AG04450 (cell line): ENCODE data around the gene RPS27L. TPM values are rescaled to one million over a fixed set of nuclear protein-coding genes. Genes with fewer than 3 reads are reported as not detected.
A peak's percentile ranks its signal among the peaks of the same experiment; 100 is the strongest.

Experiments
- CTCF ChIA-PET: fragments of 300-600, 350-600 bp; formaldehyde crosslinking; extraction: SDS; loops from one replicate; lab custom pipeline; 2022; ENCODE audit warnings: antibody characterized with exemption, inconsistent platforms; lab: Charles Lee
- POLR2A ChIA-PET: fragments of 350-600 bp; formaldehyde crosslinking; extraction: SDS; loops from one replicate; lab custom pipeline; 2021; ENCODE audit warnings: antibody characterized with exemption, inconsistent platforms; lab: Yijun Ruan, JAX
- DNase-seq: peaks from one replicate; pipeline ENCODE4 v3.0.0-alpha.2; 2011; ENCODE audit warnings: low read depth, low spot score
- H3K27ac ChIP-seq: one replicate; pipeline ENCODE4 v1.5.1; 2012; ENCODE audit warnings: low read depth, low read length, control low read depth
- H3K27me3 ChIP-seq: one replicate; pipeline ENCODE4 v1.6.0; 2012; ENCODE audit warnings: low read length; ENCODE audit not compliant: control insufficient read depth, insufficient read depth
- H3K4me3 ChIP-seq: 2 replicates; pipeline ENCODE4 v1.5.1; 2011; ENCODE audit warnings: mild to moderate bottlenecking, low read depth, low read length, control low read depth
- H3K9me3 ChIP-seq: 2 replicates; pipeline ENCODE4 v1.5.1; 2012; ENCODE audit warnings: low read length; ENCODE audit not compliant: control insufficient read depth, insufficient read depth
- CTCF ChIP-seq: IDR thresholded peaks from 2 replicates; pipeline ENCODE4 v1.5.1; 2011; ENCODE audit warnings: low read depth, low read length, control low read depth, inconsistent platforms
- polyA plus RNA-seq: library from polyadenylated mRNA; depleted of rRNA; stranded (reverse); fragments of >200 nt; gene quantifications from 2 replicates; pipeline ENCODE4 v1.2.3, GENCODE V29; 2011

Gene RPS27L
- polyA plus RNA-seq, 1 experiment: 610 TPM

DNA sequence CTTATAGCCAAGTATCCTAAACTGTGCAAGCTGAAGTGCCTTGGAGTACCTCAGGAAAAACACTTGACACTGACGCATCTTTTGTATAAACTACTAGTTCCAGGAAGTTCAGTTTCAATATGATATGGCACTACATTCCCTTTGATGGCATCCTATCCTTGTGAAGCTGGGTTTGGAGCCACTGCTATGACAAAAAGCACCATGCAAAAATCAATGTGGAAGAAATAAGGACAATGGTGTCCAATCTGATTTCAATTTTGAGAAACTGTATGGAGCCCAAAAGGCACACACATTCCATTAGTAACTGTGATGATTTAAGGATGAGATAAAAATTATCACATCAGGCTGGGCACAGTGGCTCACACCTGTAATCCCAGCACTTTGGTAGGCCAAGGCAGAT, 5.6 kb downstream of the RPS27L start:
- Histone ChIP-seq H3K27ac (peak overlapping the region; percentile 3), H3K4me3 (no peak overlapping the region), H3K9me3 (peaks cover 6% of the 10 kb centered on the region; the same call in 1 of the 2 replicates), H3K27me3 (no peaks in the 10 kb centered on the region)
- no peak for DNase-seq
- ChIA-PET POLR2A (interaction anchor here (0.7 kb wide), 1 partner anchor 17 kb away, joined by 3 read pairs; no protein-coding TSS in a partner anchor), CTCF (interaction anchor here (1.1 kb wide), 1 partner anchor 104 kb away, joined by 4 read pairs; no protein-coding TSS in a partner anchor)
- no peak for TF ChIP-seq CTCF

DNA sequence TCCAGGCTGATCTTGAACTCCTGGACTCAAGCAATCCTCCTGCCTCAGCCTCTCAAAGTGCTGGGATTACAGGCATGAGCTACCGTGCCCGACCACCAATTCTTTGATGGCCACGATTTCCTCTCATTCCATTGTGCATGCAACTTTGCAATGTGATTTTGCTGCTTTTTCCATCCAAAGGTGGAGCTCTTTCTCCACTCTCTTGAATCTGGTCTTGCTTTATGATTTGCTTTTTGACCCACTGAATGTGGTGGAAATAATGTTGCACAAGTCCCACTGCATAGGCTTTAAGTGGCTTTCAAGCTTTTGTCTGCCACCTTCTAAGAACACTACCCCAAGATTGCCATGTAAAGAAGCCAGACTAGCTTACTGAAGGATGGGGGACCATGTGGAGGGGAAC, 10.6 kb downstream of the RPS27L start:
- no peak for DNase-seq
- peaks cover 6% of the 10 kb centered on the region; the same call in 1 of the 2 replicates for H3K9me3 ChIP-seq
- ChIA-PET POLR2A (interaction anchor here (0.7 to 1.6 kb wide), 3 partner anchors 8 to 141 kb away, joined by 3 to 4 read pairs (median 4); no protein-coding TSS in a partner anchor), CTCF (interaction anchor here (1.0 to 1.1 kb wide), 2 partner anchors 99 to 396 kb away, joined by 3 read pairs; no protein-coding TSS in a partner anchor)
- H3K4me3 ChIP-seq: no peak overlapping the region
- H3K27me3 ChIP-seq: no peaks in the 10 kb centered on the region
- no peak overlapping the region for H3K27ac ChIP-seq
- TF ChIP-seq CTCF: peak; percentile 34; the same call in 1 of the 2 replicates

DNA sequence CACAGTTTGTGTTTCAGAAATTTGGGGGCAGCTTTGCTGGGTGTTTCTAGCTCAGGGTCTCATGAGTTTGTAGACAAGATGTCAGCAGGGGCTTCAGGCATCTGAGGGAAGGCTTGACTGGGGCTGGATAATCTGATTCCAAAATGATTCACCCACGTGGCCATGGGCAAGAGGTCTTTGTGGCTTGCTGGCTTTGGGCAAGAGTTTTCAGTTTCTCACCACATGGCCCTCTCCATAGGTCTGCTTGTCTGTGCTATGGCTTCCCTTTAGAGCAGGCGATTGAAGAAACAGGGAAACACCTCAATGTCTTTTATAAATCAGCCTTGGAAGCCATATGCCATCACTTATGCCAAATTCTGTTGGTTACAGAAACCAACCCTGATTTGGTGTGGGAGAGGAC, 11.9 kb downstream of the RPS27L start:
- no peak for DNase-seq

DNA sequence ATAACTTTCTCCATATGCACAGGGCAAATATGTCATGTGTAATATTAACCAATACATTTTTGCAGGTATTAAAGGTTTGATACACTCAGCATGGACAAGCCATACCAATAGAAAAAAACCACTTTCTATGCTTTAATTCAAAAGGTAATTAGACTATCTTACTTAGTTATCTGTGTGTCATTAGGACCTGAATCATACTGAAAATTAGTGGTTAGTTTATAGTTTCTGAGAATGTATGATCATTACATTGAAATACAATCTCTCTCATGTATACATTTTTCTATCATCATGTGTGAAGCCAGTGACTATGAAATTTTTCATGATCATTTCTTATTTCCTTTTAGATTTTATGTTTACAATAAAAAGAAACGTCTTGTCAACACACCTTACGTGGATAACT, 16.3 kb downstream of the RPS27L start:
- CTCF ChIA-PET: no interaction called here
- Histone ChIP-seq H3K4me3 (no peak overlapping the region), H3K27ac (no peak overlapping the region), H3K27me3 (no peaks in the 10 kb centered on the region), H3K9me3 (no peaks in the 10 kb centered on the region)
- POLR2A ChIA-PET: no interaction called here
- no peak for TF ChIP-seq CTCF
- no peak for DNase-seq

More for the DNA sequence above, 11.9 kb downstream of the RPS27L start:
- Histone ChIP-seq H3K27me3 (no peaks in the 10 kb centered on the region), H3K27ac (no peak overlapping the region), H3K9me3 (peaks cover 6% of the 10 kb centered on the region; the same call in 1 of the 2 replicates), H3K4me3 (no peak overlapping the region)
- no peak for TF ChIP-seq CTCF
- POLR2A ChIA-PET: no interaction called here
- CTCF ChIA-PET: no interaction called here

GRCh38 chr15:63136742-63137141, 20.5 kb downstream of the RPS27L start:
- Histone ChIP-seq H3K27me3 (no peaks in the 10 kb centered on the region), H3K4me3 (no peak overlapping the region), H3K9me3 (no peaks in the 10 kb centered on the region), H3K27ac (no peak overlapping the region)
- DNase-seq: no peak
- CTCF ChIA-PET: interaction anchor here (1.5 kb wide), 1 partner anchor 89 kb away, joined by 7 read pairs; no protein-coding TSS in a partner anchor
- POLR2A ChIA-PET: interaction anchor here (0.8 to 2.0 kb wide), 4 partner anchors 10 to 83 kb away, joined by 3 to 5 read pairs (median 4); no protein-coding TSS in a partner anchor
- TF ChIP-seq CTCF: no peak
